CD1c-positive myeloid dendritic cell (primary cell): ENCODE data around the gene IFNG.
"Not testable (repeated sequence)": the region's sequence is repeated elsewhere in the genome, so short reads cannot be mapped to it uniquely, and the experiment has no call there.

ENCODE experiments used
- DNase-seq: peaks from one replicate; pipeline ENCODE4 v3.0.0-alpha.2; 2016; ENCODE audit errors: extremely low spot score

Gene IFNG

DNA sequence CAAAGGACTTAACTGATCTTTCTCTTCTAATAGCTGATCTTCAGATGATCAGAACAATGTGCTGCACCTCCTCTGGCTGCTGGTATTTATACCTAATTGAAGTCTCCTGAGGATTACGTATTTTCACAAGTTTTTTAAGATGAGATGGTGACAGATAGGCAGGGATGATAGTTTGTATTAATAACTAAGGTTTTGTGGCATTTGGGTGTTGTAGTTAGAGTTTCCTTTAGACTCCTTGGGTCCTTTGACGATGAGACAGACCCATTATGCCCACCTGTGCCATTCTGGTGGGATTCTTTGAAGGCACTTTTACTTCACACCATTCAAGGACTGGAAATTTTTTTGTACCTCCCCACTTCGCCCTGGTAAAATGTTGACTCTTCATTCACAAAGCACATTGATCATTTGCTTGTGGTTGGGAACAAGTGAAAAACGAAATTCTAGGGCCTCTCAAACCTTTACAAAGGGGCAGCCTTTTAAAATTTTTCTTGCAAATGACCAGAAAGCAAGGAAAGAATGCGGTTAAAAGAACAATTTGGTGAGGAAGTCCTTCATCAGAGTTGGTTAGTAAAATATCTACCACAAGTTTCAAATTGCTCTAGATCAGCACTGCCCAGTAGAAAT lies at the start of gene IFNG:
TSS of gene IFNG (minus strand) at position 60 of the 624 bp plus-strand sequence. CDS start 125 bp downstream, outside the sequence.
- peak; percentile 10 for DNase-seq

DNA sequence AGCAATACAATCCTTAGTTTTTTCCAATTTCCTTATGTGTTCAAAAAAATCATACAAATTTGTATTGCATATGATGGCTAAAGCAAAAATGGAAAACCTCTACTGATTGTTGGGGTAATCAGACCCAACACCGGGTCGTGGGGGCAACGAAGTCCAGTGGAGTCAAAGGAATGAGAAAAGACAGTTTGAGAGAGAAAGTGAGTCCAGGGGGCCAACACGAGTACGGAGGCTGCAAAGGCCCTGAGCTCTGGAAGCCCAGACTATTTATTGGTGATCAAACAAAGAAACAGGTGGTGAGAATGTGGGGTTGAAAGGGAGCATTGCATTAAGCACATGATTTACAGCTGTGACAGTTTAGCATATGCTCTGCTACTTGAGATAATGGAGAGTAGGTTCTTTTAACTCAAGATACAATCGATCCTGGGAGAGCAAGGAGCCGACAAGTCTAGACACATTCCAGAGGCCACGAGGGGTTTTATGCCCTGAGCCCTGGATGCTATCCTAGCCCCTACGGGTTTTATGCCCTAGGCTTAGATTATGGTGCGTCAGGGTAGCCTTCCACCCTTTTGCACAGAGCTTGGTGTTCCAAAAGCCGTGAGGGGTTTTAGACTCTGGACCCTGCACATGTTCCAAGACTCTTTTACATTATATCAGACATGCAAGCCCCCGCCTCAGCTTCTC lies 49.6 kb upstream of the IFNG start:
- not testable (repeated sequence) for DNase-seq

DNA sequence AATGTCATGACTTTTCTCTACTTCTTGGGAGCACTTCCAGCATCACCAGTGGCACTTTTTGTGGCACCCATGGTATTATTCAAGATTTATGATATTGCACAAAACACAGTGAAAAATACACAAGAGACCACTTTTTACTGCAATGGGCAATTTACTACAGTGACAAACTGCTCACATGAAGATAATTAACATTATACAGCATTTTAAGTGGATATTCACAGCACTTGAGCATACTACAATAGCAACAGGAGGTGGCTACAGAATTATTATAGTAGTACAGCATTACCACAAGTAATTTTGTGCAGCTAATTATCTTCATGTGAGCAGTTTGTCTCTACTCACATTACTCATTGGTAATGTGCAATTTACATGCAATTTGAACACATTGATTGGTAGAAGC lies 47.7 kb upstream of the IFNG start:
- no peak for DNase-seq

- DNase-seq = no peak
Measured at GRCh38 chr12:68206446-68206845, 46.9 kb upstream of the IFNG start.

DNA sequence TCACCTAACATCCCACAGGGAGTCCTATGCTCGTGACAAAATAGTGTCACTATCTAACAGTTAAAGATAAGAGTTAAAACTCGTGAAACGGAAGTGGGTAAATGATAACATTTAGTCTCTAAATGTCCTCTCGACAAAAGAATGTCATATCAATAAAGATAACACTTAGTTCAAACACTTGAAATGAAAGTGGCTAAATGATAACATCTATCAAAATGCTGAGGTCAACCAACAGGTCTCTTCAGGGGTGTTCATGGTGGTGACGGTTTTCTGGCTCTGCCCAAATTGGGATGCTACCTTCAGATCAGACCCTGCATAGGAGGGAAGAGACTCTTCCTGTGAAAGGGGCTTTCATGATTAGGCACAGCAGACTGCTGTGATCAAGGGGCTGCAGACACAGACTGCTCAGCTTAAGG lies 43.9 kb upstream of the IFNG start:
- DNase-seq = no peak

DNA sequence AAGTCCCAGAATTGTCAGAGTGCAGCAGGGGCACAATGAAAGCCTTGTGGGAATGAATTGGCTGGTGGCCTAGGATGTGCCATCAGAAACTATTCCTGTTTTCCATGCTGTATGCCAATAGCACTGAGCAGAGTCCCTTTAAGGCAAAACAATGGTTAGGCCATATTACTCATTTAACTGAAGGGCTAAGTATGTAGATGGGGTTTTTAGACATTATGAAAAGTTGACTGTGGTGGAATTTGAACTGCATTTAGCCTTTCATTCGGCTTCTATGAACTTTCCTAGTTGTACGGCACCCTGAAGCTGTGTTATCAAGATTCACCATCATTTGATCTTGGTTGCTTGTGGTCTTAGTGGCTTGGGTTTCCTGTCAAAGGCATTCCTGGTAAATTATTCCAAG lies 41.3 kb upstream of the IFNG start:
- no peak for DNase-seq

DNA sequence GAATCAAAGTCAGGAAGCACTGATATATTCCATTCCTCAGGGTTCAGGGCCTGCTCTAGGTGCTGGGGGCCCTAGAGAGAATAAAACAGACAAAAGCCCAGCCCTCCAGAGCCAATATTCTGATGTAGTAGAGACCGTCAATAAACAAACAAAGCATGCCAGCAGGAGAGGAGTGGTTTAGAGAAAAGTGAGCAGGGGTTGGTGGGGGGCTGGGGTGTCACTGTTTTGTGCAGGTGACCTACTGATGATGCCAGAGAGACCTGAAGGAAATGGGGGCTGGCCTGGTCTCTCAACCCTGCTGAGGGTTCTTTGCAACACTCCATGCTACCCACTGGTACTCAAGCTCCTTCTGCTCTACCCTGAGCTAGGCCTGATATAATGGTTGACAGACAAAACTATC lies 39.6 kb upstream of the IFNG start:
- no peak for DNase-seq

DNA sequence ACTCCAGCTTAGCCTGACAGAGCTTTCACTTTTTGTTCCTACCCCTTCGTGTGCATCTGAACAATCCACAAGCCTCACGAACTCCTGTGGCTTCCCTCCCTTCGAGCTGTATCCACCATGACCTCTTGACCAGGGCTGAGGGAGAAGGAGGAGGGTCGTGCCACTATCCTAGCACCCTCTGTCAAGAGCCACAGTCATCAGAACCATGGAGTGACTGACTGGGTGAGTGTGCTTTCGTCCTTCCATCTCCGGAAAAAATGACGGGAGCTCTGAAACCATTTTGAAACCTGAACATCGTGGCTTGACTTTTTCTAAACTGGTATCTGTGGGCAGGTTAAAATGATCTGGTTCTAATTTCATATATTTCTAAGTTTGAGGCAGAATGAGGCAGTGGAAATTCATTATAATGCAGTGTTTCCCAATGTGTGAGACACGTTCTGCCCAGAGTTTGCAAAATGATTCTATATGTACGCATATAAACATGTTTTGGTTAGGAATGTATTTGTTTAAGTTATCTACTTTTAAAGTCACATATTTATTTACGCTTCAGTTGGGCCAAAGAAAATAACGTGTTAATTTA lies 39.1 kb upstream of the IFNG start:
- no peak for DNase-seq

DNA sequence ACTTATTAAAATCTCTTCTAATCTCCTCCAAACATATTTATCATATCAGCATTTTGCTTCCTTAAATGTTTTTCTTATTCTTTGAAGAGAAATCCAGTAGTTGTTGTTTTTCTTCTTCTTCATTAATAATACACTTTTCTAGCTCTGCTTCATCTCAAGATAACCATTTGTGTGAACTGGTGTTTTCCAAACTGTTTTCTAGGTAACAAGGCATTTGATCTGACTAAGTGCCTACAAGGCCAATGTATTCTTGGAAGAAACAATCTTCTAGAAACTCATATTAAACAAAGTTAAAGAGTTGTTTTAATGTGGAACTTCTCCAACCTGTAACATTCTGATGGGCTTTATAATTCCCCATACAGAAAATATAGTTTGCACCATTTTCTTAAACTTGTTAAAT lies 30.8 kb upstream of the IFNG start:
- no peak for DNase-seq

GRCh38 chr12:68189821-68190242 lies 30.3 kb upstream of the IFNG start:
- DNase-seq = no peak

- no peak for DNase-seq
Measured at GRCh38 chr12:68185598-68185997, 26.1 kb upstream of the IFNG start.

GRCh38 chr12:68180792-68181744 lies 21.5 kb upstream of the IFNG start:
- DNase-seq = peak; percentile 5

DNA sequence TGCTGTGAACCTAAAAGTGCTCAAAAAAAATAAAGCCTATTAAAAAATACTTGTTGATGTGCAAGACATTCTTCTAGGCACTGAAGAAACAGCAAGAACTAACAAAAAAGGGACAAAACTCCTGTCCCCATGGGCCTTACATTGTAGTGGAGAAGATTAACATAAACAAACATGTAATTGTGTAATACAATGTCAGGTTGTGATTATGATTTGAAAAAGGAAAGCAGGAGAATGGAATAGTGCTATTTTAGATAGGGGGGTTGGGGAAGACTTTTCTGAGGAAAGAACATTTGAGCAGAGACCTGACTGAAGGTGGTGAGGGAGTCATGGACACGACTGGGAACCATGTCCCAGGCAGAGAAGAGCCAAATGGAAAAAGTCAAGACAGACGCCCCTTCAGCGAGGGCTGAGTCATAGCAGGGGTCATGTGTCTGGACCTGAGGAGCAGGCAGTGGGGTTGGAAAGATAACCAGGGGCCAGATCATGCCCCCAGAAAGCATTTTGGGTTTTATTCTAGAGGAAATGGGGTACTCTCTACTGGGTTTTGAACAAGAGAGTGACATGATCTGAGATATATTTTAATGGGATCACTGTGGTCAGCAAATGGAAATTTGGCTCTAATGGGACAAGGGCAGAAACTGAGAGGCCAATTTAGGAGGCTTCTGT lies 19.4 kb upstream of the IFNG start:
- no peak for DNase-seq

DNA sequence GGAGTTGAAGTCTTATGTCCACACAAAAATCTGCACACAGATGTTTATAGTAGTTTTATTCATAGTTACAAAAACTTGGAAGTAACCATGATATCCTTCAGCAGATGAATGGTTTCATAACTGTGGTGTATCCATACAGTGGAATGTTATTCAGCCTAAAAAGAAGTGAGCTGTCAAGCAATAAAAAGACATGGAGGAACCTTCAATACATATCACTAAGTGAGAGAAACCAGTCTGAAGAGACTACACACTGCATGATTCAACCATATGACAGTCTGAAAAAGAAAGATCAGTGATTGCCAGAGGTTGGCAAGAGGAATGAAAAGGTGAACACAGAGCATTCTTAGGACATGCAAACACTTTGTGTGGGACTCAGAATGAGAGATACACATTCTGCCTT lies 18.6 kb upstream of the IFNG start:
- no peak for DNase-seq

- DNase-seq = no peak
Measured at GRCh38 chr12:68177562-68177961, 18.0 kb upstream of the IFNG start.

DNA sequence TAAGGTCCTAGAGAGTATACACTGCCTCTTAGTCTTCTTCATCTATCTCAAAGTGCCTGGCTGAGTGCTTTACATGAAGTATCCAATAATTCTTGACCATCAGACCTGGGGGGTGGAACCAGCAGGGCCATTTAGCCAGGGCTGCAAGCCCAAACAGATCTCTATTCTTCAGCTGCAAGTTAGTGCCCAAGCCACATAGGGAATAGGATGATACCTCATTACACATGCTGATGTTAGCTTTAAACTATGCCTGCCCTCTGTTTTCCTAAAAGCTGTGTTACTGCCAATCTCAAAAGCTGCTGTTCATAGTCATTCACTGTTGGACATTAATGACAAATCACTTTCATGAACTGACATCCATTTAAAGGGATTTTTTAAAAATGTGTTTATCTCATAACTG lies 16.7 kb upstream of the IFNG start:
- no peak for DNase-seq

DNA sequence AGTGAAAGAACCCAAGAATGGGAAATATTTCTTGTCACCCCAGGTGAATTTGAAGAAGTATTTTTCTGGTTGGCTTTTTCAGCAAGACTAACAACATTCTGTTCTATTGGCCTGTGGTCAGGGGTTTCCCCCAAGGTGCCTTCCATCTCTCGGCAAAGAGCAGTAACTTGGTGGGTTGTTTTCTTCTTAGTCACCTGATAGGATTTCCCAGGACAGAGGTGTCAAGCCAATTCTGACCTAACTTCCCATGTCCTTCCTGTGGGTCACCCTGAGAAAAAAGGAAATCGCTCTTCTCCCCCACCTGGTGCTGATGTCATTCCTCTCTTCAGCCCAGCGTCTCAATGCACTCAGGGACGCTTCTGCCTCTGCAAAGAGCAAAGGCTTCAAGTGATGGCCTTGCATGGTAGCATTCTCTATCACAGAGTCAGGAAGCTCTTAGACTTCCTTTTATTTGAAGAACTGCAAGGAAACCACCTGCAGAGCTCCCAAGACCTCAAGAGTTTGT lies 16.1 kb upstream of the IFNG start:
- DNase-seq = peak; percentile 15

DNA sequence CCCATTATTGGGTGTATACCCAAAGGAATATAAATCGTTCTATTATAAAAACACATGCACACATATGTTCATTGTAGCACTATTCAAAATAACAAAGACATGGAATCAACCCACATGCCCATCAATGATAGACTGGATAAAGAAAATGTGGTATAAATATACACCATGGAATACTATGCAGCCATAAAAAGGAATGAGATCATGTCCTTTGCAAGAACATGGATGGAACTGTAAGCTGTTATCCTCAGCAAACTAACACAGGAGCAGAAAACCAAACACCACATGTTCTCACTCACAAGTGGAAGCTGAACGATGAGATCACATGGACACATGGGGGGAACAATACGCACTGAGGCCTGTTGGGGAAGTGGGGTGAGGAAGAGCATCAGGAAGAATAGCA lies 15.2 kb upstream of the IFNG start:
- not testable (repeated sequence) for DNase-seq

DNA sequence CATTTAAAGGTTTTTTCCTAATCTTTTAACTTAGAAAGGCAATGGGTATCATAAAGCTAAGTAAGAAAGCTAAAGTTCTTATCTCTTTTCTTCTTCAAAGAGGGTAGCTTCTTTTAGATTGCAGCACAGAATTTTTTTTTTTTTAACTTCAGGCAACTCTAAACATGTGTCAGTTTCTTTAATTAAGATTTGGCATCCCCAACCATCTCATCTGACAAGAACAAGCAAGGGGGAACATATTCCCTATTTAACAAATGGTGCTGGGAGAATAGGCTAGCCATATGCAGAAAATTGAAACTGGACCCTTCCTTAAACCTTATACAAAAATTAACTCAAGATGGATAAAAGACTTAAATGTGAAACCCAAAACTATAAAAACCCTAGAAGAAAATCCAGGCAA lies 14.3 kb upstream of the IFNG start:
- DNase-seq = no peak

- DNase-seq = no peak
Measured at GRCh38 chr12:68170726-68171125, 11.2 kb upstream of the IFNG start.

DNA sequence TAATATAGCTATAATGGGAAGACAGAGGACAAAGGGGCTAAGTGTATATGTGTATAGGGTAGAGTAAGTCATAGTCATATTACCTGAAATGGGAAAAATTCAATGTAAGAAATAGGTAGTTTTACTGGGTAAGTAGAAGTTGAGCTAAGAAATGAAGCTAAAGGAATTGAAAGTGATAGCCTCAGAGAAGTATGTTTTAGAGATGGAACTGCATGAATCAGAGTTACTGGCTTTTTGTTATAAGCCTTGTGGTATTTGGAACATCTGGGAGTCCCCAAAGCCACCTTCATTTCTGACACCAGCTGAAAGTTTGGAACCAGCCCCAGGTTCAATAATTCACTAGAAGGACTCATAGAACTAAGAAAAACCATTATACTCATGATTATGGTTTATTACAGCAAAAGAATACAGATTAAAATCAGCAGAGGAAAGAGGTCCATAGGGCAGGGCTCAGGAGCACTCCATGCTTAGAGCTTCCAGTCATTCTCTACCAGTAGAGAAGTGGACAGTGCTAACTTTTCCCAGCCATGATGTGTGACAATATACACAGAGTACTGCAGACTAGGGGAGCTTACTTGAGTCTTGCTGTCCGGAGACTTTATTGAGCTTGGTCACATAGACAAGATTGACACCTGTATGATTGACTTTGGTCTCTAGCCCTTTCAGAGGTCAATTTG lies 9.8 kb upstream of the IFNG start:
- no peak for DNase-seq
